SU-DHL-6 (cell line): ENCODE data around the gene BOD1L1.

ENCODE experiments used
- CTCF ChIP-seq: fragments of 200-600 bp; sonication (generic); IDR thresholded peaks from one replicate; pipeline ENCODE4 v1.5.1; 2017; ENCODE audit warnings: antibody characterized with exemption, mild to moderate bottlenecking, low read length, moderate library complexity; ENCODE audit not compliant: insufficient read depth, poor library complexity, severe bottlenecking
- EZH2phosphoT487 ChIP-seq: fragments of 200-600 bp; sonication (generic), shearing (Covaris generic); conservative IDR thresholded peaks from 2 replicates; pipeline ENCODE4 v1.6.1; 2018; ENCODE audit warnings: mild to moderate bottlenecking, antibody characterized with exemption, low read length, moderate library complexity, mixed read lengths

- TF ChIP-seq CTCF (no peak), EZH2phosphoT487 (no peak)
Measured at GRCh38 chr4:13647031-13647430, 19.5 kb upstream of the BOD1L1 start.
